Measurements from ENCODE around the gene NXPE1.

The NXPE1 gene

GRCh38 chr11:114562166-114562916 is 2.7 kb upstream of the NXPE1 start:
- no peak for DNase-seq (ENCODE audit: low read depth)

GRCh38 chr11:114556135-114556534 is 3.5 kb downstream of the NXPE1 start:
- no peak for DNase-seq (ENCODE audit: low read depth)

- no peak for DNase-seq (ENCODE audit: low read depth)
Observed at GRCh38 chr11:114553642-114554041, 6.0 kb downstream of the NXPE1 start.

GRCh38 chr11:114551060-114551459 is 8.6 kb downstream of the NXPE1 start:
- no peak for DNase-seq (ENCODE audit: low read depth)

- no peak for DNase-seq (ENCODE audit: low read depth)
Observed at GRCh38 chr11:114525682-114526081, 34.0 kb downstream of the NXPE1 start.

- no peak for DNase-seq (ENCODE audit: low read depth)
Observed at GRCh38 chr11:114524122-114524521, 35.6 kb downstream of the NXPE1 start.

- DNase-seq (ENCODE audit: low read depth) = no peak
Observed at GRCh38 chr11:114522818-114523217, 36.9 kb downstream of the NXPE1 start.

- no peak for DNase-seq (ENCODE audit: low read depth)
Observed at GRCh38 chr11:114511538-114511937, 48.1 kb downstream of the NXPE1 start.

GRCh38 chr11:114511079-114511478 is 48.6 kb downstream of the NXPE1 start:
- DNase-seq (ENCODE audit: low read depth) = no peak

- no peak for DNase-seq (ENCODE audit: low read depth)
Observed at GRCh38 chr11:114501901-114502300, 57.8 kb downstream of the NXPE1 start.

GRCh38 chr11:114499756-114500155 is 59.9 kb downstream of the NXPE1 start:
- no peak for DNase-seq (ENCODE audit: low read depth)

- no peak for DNase-seq (ENCODE audit: low read depth)
Observed at GRCh38 chr11:114496915-114497314, 62.8 kb downstream of the NXPE1 start.

- no peak for DNase-seq (ENCODE audit: low read depth)
Observed at GRCh38 chr11:114483929-114484328, 75.8 kb downstream of the NXPE1 start.

GRCh38 chr11:114482114-114482513 is 77.6 kb downstream of the NXPE1 start:
- no peak for DNase-seq (ENCODE audit: low read depth)

GRCh38 chr11:114479331-114479730 is 80.3 kb downstream of the NXPE1 start:
- DNase-seq (ENCODE audit: low read depth) = no peak

- no peak for DNase-seq (ENCODE audit: low read depth)
Observed at GRCh38 chr11:114478768-114479167, 80.9 kb downstream of the NXPE1 start.

- DNase-seq (ENCODE audit: low read depth) = no peak
Observed at GRCh38 chr11:114478001-114478410, 81.7 kb downstream of the NXPE1 start.

GRCh38 chr11:114472661-114473060 is 87.0 kb downstream of the NXPE1 start:
- peak; percentile 15 for DNase-seq (ENCODE audit: low read depth)
